Endothelial cell of umbilical vein (primary cell): ENCODE data around the gene MAP1LC3B2.

Experiments used
- EZH2 ChIP-seq: IDR thresholded peaks from 2 replicates; pipeline ENCODE4 v1.6.1; 2012; ENCODE audit warnings: borderline replicate concordance, low read depth, mild to moderate bottlenecking, moderate library complexity, low read length, inconsistent platforms; ENCODE audit not compliant: severe bottlenecking
- FOS ChIP-seq: IDR thresholded peaks from 2 replicates; pipeline ENCODE4 v1.6.1; 2011; ENCODE audit warnings: mild to moderate bottlenecking, low read length, moderate library complexity, borderline replicate concordance; ENCODE audit not compliant: insufficient read depth
- GATA2 ChIP-seq: IDR thresholded peaks from 2 replicates; pipeline ENCODE4 v1.7.0; 2011; ENCODE audit warnings: low read depth, mild to moderate bottlenecking, moderate library complexity, mixed read lengths, low read length; ENCODE audit not compliant: insufficient read length, insufficient read depth
- JUN ChIP-seq: IDR thresholded peaks from 2 replicates; pipeline ENCODE4 v1.6.1; 2011; ENCODE audit warnings: borderline replicate concordance, low read depth; ENCODE audit not compliant: insufficient read length, insufficient read depth
- MYC ChIP-seq: IDR thresholded peaks from one replicate; pipeline ENCODE4 v1.6.1; 2011; ENCODE audit warnings: mild to moderate bottlenecking, low read depth, low read length
- POLR2A ChIP-seq: IDR thresholded peaks from 2 replicates; pipeline ENCODE4 v1.6.1; 2012; ENCODE audit warnings: low read depth, mild to moderate bottlenecking, control low read depth, low read length
- POLR2AphosphoS5 ChIP-seq: IDR thresholded peaks from 2 replicates; pipeline ENCODE4 v1.6.1; 2012; ENCODE audit warnings: low read depth, mild to moderate bottlenecking, control low read depth, low read length, moderate library complexity; ENCODE audit not compliant: insufficient read depth
- TF ChIP-seq, protein P1 (sequence below): IDR thresholded peaks from 2 replicates; pipeline ENCODE4 v1.6.1; 2011; ENCODE audit not compliant: insufficient read depth, insufficient read length
- TF ChIP-seq, protein P2 (sequence below), 2 donors: IDR thresholded peaks; 1 replicate in 1 of 2; 2 replicates in 1 of 2; pipeline ENCODE4 v1.5.1; 2011; ENCODE audit warnings: low read length in 2 of 2, mild to moderate bottlenecking in 2 of 2, moderate library complexity in 2 of 2, control low read depth in 1 of 2, inconsistent platforms in 1 of 2, low read depth in 1 of 2; ENCODE audit not compliant: insufficient read depth in 1 of 2; ENCODE audit errors: extremely low read depth in 1 of 2

DNA sequence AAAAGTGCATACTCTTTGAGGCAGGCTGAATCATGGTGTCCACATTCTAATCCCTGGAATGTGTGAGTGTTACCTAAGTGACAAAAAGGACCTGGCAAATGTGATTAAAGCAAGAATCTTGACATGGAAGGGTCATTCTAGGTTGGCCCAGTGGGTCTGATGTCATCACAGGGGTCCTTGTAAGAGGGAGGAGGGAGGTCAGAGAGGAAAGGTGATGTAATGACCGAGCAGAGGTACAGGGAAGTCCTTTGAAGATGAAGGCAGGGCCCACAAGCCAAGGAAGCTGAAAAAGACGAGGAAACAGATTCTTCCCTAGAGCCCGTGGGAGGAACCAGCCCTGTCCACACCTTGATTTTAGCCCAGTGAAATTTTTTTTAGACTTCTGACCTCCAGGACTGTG lies 60.1 kb downstream of the MAP1LC3B2 start:
- TF ChIP-seq, protein P1, sequence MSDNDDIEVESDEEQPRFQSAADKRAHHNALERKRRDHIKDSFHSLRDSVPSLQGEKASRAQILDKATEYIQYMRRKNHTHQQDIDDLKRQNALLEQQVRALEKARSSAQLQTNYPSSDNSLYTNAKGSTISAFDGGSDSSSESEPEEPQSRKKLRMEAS = no peak
- no peak for TF ChIP-seq POLR2AphosphoS5
- TF ChIP-seq, protein P2, sequence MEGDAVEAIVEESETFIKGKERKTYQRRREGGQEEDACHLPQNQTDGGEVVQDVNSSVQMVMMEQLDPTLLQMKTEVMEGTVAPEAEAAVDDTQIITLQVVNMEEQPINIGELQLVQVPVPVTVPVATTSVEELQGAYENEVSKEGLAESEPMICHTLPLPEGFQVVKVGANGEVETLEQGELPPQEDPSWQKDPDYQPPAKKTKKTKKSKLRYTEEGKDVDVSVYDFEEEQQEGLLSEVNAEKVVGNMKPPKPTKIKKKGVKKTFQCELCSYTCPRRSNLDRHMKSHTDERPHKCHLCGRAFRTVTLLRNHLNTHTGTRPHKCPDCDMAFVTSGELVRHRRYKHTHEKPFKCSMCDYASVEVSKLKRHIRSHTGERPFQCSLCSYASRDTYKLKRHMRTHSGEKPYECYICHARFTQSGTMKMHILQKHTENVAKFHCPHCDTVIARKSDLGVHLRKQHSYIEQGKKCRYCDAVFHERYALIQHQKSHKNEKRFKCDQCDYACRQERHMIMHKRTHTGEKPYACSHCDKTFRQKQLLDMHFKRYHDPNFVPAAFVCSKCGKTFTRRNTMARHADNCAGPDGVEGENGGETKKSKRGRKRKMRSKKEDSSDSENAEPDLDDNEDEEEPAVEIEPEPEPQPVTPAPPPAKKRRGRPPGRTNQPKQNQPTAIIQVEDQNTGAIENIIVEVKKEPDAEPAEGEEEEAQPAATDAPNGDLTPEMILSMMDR (IDR thresholded peaks at IDR 0.05; ENCODE audit: extremely low read depth in 1 of 2, insufficient read depth in 1 of 2, low read depth in 1 of 2, low read length in 2 of 2) = no peak
- TF ChIP-seq POLR2A = no peak
- TF ChIP-seq EZH2 = no peak
- TF ChIP-seq GATA2 = no peak
- no peak for TF ChIP-seq FOS
- TF ChIP-seq JUN = no peak
- TF ChIP-seq MYC = no peak
